PC-3 (cell line): ENCODE results near the gene ARHGEF4. TPM values are rescaled to one million over a fixed set of nuclear protein-coding genes. Genes with fewer than 3 reads are reported as not detected.

Experiments
- ATAC-seq: fragments of 200-7000 bp; cut with Tn5 transposase; 2 replicates; pipeline ENCODE4 v1.9.1; 2020; ENCODE audit warnings: mild to moderate bottlenecking, moderate library complexity
- BruUV-seq: library from RNA; stranded (reverse); fragments of 400-500 nt; replicated peaks from 2 replicates; lab custom pipeline; 2021; lab: Mats Ljungman, UMichigan
- CTCF ChIA-PET: fragments of 300-600 bp; sonication (Branson Sonifier 250); formaldehyde crosslinking; loops from one replicate; lab custom pipeline; 2022; ENCODE audit warnings: antibody characterized with exemption; lab: Charles Lee
- POLR2A ChIA-PET: fragments of 300-600 bp; sonication (Branson Sonifier 250); formaldehyde crosslinking; loops from one replicate; lab custom pipeline; 2022; ENCODE audit warnings: antibody characterized with exemption; ENCODE audit not compliant: unreplicated experiment; lab: Charles Lee
- DNase-seq: peaks from one replicate; pipeline ENCODE4 v3.0.0-alpha.2; 2015
- H2AFZ ChIP-seq: fragments of 300-600 bp; sonication (generic); 2 replicates; pipeline ENCODE4 v1.6.0; 2016; ENCODE audit warnings: antibody characterized with exemption, low read length
- H3F3A ChIP-seq: fragments of 300-600 bp; sonication (generic); one replicate; pipeline ENCODE4 v1.6.0; 2017; ENCODE audit warnings: antibody characterized with exemption, low read length, control low read depth, mild to moderate bottlenecking; ENCODE audit not compliant: unreplicated experiment
- H3K27ac ChIP-seq: fragments of 300-600 bp; sonication (generic); 2 replicates; pipeline ENCODE4 v1.5.1; 2016; ENCODE audit warnings: mild to moderate bottlenecking, low read length
- H3K27me3 ChIP-seq: fragments of 300-600 bp; sonication (generic); 2 replicates; pipeline ENCODE4 v1.6.1; 2016; ENCODE audit warnings: low read length, mixed read lengths
- H3K36me3 ChIP-seq: fragments of 300-600 bp; sonication (generic); 2 replicates; pipeline ENCODE4 v1.6.1; 2016; ENCODE audit warnings: low read depth, mixed run types, low read length, mixed read lengths
- H3K4me1 ChIP-seq: fragments of 300-600 bp; sonication (generic); 2 replicates; pipeline ENCODE4 v1.5.1; 2016; ENCODE audit warnings: low read length; ENCODE audit not compliant: insufficient read depth
- H3K4me2 ChIP-seq: fragments of 300-600 bp; sonication (generic); 2 replicates; pipeline ENCODE4 v1.6.0; 2016; ENCODE audit warnings: low read length
- H3K4me3 ChIP-seq: fragments of 300-600 bp; sonication (generic); 2 replicates; pipeline ENCODE4 v1.5.1; 2016; ENCODE audit warnings: mild to moderate bottlenecking, low read length, mixed read lengths
- H3K79me2 ChIP-seq: fragments of 300-600 bp; sonication (generic); 2 replicates; pipeline ENCODE4 v1.6.1; 2017; ENCODE audit warnings: low read length, mixed read lengths
- H3K9ac ChIP-seq: fragments of 300-600 bp; sonication (generic); 2 replicates; pipeline ENCODE4 v1.6.0; 2016; ENCODE audit warnings: mild to moderate bottlenecking, low read length
- H3K9me2 ChIP-seq: fragments of 300-600 bp; sonication (generic); replicated peaks from 2 replicates; pipeline ENCODE4 v1.6.1; 2016; ENCODE audit warnings: mixed run types, low read length, mixed read lengths
- H3K9me3 ChIP-seq: fragments of 300-600 bp; sonication (generic); 2 replicates; pipeline ENCODE4 v1.6.1; 2016; ENCODE audit warnings: low read length, mixed read lengths
- H4K20me1 ChIP-seq: fragments of 300-600 bp; sonication (generic); 2 replicates; pipeline ENCODE4 v1.6.1; 2016; ENCODE audit warnings: low read length, mixed read lengths
- EZH2 ChIP-seq: fragments of 300-600 bp; sonication (generic); IDR thresholded peaks from one replicate; pipeline ENCODE4 v1.6.1; 2017; ENCODE audit warnings: antibody characterized with exemption, mild to moderate bottlenecking, low read length; ENCODE audit not compliant: unreplicated experiment
- EZH2phosphoT487 ChIP-seq: fragments of 300-600 bp; sonication (generic); IDR thresholded peaks from 2 replicates; pipeline ENCODE4 v1.6.1; 2018; ENCODE audit warnings: mild to moderate bottlenecking, antibody characterized with exemption, low read length, borderline replicate concordance
- intact Hi-C: fragments of 100-400 bp; cut with micrococcal nuclease; formaldehyde crosslinking; loops from 2 replicates; pipeline ENCODE4 v1.9.0; 2023
- total RNA-seq: library from RNA; depleted of rRNA; stranded (reverse); fragments of >200 nt; gene quantifications from 2 replicates; pipeline ENCODE4 v1.2.3, GENCODE V29; 2014
- TF ChIP-seq, protein P1 (sequence below): fragments of 300-600 bp; sonication (generic); conservative IDR thresholded peaks from 2 replicates; pipeline ENCODE4 v1.5.1; 2017; ENCODE audit warnings: antibody characterized with exemption, low read depth, mild to moderate bottlenecking, low read length

The ARHGEF4 gene
- total RNA-seq, 1 experiment from 2014 or later = 21.5 TPM

DNA sequence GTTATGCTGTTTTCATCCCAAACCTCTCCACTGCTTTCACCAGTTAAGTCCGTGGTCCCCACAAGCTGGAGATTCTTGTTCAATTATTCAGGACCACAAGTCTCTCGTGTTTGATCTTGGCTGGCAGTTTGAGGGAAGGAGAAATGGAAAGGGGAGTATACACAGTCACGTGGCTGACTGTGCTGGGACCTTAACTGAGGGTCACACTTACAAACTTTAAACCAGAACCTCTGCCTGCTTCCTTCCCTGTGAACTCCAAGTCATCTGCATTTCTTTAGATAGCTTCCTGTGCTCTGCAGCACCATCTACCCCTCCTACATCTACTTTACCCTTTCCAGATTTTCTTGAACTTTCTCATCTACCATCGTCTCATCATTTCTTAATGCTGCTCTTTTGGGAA, 91.7 kb downstream of the ARHGEF4 start:
- CTCF ChIA-PET = no interaction called here
- no peak for TF ChIP-seq EZH2phosphoT487
- TF ChIP-seq, protein P1, sequence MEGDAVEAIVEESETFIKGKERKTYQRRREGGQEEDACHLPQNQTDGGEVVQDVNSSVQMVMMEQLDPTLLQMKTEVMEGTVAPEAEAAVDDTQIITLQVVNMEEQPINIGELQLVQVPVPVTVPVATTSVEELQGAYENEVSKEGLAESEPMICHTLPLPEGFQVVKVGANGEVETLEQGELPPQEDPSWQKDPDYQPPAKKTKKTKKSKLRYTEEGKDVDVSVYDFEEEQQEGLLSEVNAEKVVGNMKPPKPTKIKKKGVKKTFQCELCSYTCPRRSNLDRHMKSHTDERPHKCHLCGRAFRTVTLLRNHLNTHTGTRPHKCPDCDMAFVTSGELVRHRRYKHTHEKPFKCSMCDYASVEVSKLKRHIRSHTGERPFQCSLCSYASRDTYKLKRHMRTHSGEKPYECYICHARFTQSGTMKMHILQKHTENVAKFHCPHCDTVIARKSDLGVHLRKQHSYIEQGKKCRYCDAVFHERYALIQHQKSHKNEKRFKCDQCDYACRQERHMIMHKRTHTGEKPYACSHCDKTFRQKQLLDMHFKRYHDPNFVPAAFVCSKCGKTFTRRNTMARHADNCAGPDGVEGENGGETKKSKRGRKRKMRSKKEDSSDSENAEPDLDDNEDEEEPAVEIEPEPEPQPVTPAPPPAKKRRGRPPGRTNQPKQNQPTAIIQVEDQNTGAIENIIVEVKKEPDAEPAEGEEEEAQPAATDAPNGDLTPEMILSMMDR = no peak
- TF ChIP-seq EZH2 = no peak

DNA sequence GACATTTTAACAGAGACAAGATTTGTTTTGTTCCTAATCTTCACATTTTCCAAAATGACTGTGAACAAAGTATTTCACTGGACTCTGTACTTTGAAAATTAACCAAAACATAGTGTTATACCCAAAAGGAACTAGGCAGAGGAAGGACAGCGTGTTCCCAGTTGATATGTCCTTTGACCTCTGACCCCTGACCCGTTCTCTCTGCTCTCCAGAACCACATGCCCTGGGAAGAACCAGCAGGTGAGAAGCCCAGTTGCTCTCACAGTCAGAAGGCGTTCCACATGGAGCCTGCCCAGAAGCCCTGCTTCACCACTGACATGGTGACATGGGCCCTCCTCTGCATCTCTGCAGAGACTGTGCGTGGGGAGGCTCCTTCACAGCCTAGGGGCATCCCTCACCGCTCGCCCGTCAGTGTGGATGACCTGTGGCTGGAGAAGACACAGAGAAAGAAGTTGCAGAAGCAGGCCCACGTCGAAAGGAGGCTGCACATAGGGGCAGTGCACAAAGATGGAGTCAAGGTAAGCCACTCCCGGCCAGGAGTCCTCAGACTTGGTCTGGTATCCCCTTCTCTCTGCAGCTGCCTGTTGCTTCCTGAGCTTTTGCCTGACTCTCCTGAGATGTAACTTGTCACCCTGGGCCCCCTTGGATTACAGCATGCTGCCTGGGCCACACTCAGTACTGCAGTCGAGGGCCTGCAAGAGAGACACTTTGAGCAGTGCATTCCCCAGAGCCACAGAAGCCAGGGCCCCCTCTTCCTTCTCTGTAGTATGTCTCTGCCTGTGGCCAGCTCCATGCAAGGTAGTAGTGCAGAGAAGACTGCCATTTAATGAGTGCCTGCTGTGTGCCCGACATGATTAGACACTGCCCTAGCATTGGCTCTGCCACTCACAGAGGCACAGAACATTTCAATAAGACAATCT, 94.3 kb downstream of the ARHGEF4 start:
- Histone ChIP-seq H3K27me3 (no peaks in the 10 kb centered on the region), H3K9me3 (no peaks in the 10 kb centered on the region), H4K20me1 (no peaks in the 10 kb centered on the region), H3K36me3 (0 out of 2 replicates have a peak, but pooled peaks cover 3% of the 10 kb centered on the region), H3K79me2 (no peaks in the 10 kb centered on the region), H3K9me2 (no peaks in the 10 kb centered on the region), H2AFZ (no peak overlapping the region), H3K9ac (no peak overlapping the region), H3K4me2 (no peak overlapping the region), H3K4me1 (no peaks in the 10 kb centered on the region), H3K27ac (no peak overlapping the region), H3K4me3 (no peak overlapping the region), H3F3A (no peaks in the 10 kb centered on the region)
- ChIA-PET POLR2A (no interaction called here), CTCF (no interaction called here)
- no peak for ATAC-seq
- intact Hi-C loops = no loop called here
- no peak for DNase-seq
- TF ChIP-seq EZH2phosphoT487 (no peak), EZH2 (no peak)
- TF ChIP-seq, protein P1 = no peak
- BruUV-seq = no TSS peak

More for the DNA sequence above, 91.7 kb downstream of the ARHGEF4 start:
- Histone ChIP-seq H3K4me2 (no peak overlapping the region), H3K9ac (no peak overlapping the region), H3K36me3 (0 out of 2 replicates have a peak, but pooled peaks cover 3% of the 10 kb centered on the region), H3K27me3 (no peaks in the 10 kb centered on the region), H3K9me2 (no peaks in the 10 kb centered on the region), H3K27ac (no peak overlapping the region), H2AFZ (no peak overlapping the region), H3K79me2 (no peaks in the 10 kb centered on the region), H3K4me3 (no peak overlapping the region), H3K9me3 (no peaks in the 10 kb centered on the region), H3K4me1 (no peaks in the 10 kb centered on the region), H3F3A (no peaks in the 10 kb centered on the region), H4K20me1 (no peaks in the 10 kb centered on the region)
- DNase-seq = no peak
- POLR2A ChIA-PET = no interaction called here
- ATAC-seq = no peak
- BruUV-seq = no TSS peak
- intact Hi-C loops = no loop called here

DNA sequence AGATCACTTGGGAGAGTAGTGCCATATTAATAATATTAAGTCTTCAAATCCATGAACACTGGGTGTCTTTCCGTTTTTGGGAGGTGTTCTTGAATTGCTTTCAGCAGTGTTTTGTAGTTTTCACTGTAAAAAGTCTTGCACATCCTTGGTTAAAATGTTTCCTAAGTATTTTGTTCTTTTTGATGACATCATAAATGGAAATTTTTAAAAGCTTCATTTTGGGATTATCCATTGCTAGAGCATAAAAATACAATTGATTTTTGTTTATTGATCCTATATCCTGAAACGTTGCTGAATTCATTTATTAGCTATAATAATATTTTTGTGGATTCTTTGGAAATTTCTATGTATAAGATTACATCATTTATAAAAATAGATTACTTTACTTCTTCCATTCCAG, 96.8 kb downstream of the ARHGEF4 start:
- CTCF ChIA-PET = no interaction called here
- no peak overlapping the region for H3K27ac ChIP-seq
- no peaks in the 10 kb centered on the region for H3K9me3 ChIP-seq
- ATAC-seq (no peak), DNase-seq (no peak)
- peaks cover 6% of the 10 kb centered on the region; the same call in 1 of the 2 replicates for H3K36me3 ChIP-seq
- POLR2A ChIA-PET = no interaction called here
- H3K9ac ChIP-seq = no peak overlapping the region
- no TSS peak for BruUV-seq
- no peaks in the 10 kb centered on the region for H3K9me2 ChIP-seq
- H2AFZ ChIP-seq = no peak overlapping the region
- no peak overlapping the region for H3K4me2 ChIP-seq
- H3K4me3 ChIP-seq = no peak overlapping the region
- intact Hi-C loops = no loop called here
- TF ChIP-seq, protein P1 = no peak
- TF ChIP-seq EZH2phosphoT487 (no peak), EZH2 (no peak)
- H4K20me1 ChIP-seq = no peaks in the 10 kb centered on the region
- H3F3A ChIP-seq = no peaks in the 10 kb centered on the region
- no peaks in the 10 kb centered on the region for H3K79me2 ChIP-seq
- no peaks in the 10 kb centered on the region for H3K4me1 ChIP-seq
- no peaks in the 10 kb centered on the region for H3K27me3 ChIP-seq
